ENCODE measurements around the gene IMPA2.
"Not testable (repeated sequence)": the region's sequence is repeated elsewhere in the genome, so short reads cannot be mapped to it uniquely, and the experiment has no call there.

IMPA2 gene

DNA sequence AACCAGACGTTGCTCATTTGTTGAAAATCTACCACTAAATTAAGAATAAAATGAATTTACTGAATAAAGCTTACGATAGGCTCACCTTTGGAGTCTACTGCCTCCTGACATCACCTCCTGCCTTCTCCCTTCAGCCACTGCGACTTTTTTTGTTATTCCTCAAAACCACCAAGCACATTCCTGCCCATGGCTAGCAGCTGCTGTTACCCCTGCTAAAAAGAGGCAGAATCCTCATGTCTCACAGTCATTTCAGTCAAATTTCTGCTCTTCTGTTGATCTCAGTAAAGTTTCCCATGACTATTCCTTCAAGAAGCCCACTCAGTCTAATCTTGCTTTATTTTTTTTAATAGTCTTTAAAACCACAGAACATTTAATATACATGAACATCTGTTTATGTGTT, 71.6 kb downstream of the IMPA2 start:
- no peak for DNase-seq

DNA sequence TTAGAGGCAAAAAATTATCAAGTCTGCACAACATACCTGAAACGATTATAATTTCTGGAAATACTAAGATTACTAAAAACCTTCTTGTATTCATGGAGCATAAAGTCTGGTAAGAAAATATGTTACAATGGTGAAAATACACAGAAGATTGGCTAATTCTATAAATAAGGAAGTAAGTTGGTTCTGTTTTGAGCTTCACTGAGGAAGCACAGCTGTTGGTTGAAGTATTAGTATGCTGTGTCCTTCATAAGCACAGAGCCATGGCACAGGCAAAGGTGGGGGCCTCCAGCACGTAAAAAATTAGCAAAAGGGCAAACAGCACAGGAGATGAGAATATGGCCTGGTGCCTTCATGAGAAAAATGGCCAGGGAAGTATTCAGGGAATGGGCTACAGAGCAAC, 72.0 kb downstream of the IMPA2 start:
- DNase-seq, result no peak

DNA sequence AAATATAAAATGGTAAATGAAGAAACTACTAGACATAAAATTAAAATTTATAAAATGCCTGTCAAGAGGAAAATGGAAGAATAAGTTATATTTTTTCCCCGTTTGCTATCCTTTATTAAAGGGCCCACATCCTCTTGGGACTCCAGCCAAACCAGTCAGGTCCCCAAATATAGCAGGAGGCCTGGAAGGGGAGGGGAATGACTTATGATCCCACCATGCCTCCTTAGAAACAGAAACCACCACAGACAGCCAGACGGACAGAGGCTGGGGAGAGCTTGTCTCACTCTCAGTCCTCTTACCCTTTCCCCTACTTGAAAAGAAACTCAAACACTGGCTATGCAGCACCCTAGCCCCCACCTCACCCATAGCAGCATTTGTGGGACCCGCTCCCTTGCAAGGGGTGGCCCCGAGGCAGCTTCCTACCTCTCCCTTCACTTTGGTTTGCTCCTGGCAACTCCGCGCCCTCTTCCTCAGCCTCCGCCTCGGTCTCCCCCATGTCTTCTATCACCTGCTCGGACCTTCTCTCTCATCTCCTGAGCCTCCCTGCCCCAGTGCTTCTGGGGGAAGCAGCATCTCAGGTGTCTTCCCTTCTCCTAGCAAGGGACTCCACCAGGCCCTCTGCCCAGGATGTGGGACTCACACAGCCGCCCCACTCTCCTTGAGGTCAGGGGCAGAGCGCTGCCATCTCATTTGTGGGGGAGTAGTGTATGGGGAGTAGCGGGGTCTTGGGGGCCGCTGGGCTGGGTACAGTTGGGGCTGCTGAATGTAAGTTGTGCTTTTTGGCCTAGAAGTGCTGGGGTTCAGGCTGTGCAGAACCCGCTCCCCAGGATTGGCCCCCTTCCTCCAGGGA, 75.0 kb downstream of the IMPA2 start:
- no peak for DNase-seq

DNA sequence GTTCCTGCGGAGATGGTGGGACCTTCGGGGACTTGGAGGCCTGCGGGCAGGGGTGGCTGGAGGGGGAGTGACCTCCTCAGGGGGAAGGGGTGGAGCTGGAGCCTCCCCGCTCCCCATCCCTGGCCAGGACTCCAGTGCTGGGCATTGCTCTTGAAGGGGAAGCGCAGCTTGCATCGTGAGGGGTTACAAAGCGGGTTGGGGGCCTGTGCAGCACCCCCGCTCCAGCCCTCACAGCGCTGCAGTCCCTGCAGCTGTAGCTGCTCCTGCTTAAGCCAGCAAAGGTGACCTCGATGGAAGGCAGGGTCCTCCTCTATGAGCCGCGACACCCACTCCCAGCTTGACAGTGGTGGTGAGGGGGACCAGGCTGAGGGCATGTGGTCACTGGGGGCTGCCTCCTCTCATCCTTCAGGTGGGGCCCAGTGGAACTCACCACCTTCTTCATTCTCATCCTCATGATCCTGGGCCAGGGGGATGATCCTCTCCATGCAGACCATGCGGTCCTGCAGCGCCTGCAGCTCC, 75.6 kb downstream of the IMPA2 start:
- DNase-seq, result no peak

DNA sequence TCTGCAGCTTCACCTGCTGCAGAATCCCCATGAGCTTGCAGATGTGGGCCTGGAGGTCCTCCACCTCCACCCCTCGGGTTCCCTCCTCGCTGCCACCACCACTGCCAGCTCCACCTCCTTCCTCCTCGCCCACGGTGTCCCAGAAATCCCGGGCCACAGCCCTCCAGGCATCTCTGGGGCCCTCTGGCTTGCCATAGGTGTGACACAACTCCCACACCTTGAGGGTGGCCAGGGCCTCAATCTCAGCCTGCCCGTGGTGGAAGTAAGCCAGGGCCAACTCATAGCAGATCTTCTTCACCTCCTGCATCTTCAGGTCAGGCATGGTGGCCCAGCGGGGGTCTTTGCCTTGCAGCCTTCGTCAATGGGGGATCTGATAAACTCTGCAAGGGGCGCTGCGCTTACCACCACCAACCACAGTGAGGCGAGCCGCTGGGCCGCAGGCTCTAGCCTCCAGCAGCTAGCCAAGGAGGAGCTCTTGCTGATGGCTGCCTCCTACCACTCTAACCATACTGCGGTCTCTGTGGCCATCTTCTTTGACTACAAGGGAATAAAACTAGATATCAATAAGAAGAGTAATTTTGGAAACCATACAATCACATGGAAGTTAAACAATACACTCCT, 76.2 kb downstream of the IMPA2 start:
- no peak for DNase-seq

DNA sequence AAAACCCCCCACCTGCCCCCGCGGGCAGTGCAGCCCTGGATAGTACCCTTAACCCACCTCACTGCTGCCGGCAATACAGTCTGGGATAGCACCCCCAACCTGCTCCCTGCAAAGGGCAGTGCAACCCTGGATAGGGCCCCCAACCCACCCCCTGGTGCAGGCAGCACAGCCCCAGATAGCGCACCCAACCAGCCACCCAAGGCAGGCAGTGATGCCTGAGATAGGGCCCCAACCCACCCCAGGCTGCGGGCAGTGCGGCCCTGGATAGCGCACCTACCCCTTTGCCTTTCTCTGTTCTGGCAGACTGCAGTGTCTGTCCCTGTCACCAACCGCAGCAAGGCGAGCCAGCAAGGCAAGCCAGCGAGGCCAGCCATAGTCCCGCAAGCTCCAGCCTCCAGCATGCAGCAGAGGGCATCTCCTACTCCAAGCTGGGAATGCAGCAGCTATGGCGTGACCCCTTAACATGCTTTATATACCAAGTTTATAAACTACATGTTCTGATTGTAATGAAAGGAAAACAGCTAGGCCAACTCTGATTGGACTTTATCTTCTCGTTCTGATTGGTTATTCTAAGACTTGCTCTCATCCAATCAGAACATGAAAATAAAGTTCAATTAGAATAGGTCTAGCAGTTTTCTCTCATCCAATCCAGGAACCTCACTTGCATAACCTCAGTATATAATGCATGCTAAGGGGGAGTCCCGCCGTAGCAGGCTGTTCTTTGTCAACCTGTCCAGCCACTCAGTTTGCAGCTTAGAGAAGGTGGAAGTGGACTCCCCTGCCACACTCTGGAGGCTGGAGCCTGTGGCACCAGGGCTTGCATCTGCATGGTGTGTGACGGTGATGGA, 78.3 kb downstream of the IMPA2 start:
- no peak for DNase-seq

DNA sequence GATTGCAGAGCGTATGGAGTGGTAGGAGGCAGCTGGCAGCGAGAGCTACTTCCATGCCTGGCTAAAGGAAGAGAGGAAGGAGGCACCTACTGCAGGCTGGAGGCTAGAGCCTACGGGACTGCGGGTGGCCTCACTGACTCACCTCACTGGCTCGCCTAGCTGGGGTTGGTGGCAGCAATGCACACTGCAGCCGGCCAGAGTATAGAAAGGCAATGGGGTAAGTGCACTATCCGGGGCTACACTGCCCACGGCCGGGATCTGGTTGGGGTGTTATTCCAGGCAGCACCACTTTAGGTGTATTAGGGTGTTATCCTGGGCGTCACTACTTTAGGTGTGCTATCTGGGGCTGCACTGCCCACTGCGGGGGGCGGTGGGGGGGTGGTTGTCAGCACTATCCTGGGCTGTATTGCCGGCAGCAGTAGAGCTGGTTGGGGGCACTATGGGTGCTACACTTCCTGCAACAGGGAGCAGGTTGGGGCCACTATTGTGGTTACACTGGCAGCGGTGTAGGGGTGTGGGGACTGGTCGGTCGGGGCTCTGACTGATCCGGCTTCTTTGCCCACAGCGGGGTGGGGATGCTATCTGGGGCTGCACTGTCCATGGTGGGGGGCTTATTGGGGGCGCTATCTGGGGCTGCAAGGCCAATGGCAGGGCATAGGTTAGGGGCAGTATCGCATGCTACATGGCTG, 79.0 kb downstream of the IMPA2 start:
- no peak for DNase-seq

DNA sequence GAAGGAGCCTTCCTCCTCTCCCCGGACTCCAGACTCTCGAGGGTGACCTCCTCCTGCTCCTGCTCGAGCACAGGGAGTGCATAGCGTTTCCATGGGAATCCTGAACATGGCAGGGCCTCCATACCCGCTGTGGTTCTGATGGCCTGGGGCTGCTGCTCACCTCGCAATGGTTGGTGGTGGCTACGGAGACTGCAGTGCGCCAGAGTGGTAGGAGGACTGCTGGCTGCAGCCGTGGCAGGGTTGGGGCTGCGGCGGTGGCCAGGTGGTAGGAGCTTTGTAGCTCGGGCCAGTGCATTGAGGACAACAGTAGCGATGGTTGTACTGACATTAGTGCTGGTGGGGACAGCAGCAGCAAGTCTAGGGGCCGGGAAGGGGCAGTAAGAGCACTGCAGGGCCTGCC, 80.4 kb downstream of the IMPA2 start:
- DNase-seq, result no peak

DNA sequence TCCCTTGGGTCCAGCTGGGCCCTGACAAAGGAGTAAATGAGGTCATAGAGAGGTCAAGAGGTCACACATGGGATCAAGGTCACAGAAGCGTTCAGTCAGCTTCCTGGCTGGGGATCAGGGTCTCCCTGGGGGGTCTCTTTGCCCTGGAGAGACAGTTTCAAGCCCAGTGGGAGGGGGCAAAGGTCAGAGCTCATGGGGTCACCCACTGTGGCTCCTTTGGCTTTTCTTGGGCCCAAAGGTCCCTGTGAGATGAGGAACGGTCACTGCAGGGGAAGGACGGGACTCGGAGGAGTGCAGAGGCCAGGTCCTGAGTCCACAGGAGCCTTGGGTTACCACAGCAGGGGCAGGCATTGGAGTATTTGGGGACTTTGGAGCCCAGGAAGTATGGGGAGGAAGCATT, 81.7 kb downstream of the IMPA2 start:
- DNase-seq, result no peak

DNA sequence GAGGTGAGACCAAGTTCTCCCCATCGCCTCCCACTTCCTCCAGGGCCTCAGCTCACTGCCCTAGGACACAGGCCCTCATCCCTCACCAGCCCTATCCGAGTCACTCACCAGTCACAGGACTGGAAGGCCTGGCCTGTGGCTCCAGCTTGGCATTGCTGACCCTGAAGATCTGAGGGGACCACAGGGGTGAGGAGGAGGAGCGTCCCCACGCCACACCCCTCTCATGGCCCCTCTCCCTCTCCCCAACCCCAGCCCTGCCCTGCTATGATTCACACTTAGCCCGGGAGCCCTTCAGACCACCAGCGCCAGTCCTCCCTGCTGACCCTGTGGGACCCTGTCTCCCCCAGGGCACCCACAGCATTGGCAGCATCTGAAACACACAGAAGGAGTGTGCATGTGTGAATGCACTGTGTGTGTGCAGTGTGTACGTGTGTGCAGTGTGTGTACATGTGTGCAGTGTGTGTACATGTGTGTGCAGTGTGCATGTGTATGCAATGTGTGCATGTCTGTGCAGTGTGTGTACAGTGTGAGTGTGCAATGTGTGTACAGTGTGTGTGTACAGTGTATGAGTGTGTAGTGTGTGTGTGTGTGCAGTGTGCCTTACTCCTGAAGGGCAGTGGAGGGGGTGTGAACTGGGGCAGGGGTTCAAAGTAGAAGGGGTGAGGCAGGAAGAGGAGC, 82.9 kb downstream of the IMPA2 start:
- DNase-seq, result no peak

DNA sequence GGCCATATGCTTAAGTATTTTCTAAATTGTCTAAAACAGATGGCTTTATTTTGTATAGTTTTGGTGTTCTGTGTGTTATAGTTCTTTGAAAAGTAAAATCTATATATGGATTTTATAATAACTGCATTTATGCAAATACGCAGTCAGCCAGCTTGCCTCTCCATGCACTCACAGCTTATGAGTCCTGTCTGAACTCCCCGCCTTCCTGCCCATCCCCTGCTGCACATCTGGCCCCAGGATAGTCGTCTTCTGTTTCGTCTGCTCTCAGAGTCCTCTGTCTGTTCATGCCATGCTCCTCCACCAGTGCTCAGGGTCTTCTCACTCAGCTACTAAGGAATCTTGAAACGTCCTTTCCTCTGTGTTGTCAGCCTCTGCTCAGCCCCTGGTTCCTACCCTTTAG, 84.1 kb downstream of the IMPA2 start:
- DNase-seq, result no peak

DNA sequence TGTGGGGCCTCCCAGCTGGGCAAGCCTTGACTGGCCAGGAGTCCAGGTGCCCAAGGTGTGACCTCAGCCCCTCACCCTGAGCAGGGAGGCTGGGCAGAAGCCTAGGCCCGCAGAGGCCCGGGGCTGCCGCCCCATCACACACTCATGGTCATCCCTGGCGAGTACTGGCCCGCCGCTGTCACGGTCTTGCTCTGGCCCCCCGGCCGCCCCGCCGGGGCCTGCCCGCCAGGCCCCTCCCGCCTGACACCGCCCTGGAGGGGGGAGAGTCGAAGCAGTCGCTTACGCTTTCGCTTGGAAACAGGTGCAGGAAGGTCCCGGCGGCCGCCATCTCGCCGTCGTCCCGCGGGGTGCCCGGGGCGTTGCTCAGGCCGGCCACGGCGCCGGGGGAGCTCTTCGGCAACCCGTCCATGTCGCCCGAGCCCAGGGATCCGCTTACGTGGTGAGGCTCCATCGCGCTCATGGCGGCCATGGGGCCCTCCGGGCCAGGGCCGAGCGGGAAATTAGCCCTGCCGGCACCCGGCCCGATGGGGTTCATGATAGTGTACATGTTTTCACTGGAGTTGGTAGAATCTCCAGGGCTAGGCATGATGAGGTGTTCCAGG, 85.7 kb downstream of the IMPA2 start:
- DNase-seq, result no peak

DNA sequence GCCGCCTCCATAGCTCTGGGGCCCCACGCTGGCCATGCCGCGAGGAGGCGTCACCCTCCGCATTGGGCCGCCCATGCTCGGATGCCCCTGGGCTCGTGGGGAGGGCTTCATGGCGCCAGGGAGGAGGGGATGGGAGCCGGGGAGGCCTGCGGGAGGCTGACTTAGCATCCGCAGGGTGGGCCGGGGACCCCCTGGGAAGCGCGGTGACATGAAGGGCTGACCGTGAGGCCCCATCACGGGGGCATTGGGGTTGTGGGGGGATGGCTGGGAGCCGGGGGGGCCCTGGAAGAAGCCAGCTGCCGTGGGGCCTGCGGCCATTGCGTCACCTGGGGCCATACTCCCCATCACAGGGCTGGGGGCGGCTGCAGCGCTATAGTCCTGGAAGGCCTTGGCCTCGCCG, 86.4 kb downstream of the IMPA2 start:
- no peak for DNase-seq

DNA sequence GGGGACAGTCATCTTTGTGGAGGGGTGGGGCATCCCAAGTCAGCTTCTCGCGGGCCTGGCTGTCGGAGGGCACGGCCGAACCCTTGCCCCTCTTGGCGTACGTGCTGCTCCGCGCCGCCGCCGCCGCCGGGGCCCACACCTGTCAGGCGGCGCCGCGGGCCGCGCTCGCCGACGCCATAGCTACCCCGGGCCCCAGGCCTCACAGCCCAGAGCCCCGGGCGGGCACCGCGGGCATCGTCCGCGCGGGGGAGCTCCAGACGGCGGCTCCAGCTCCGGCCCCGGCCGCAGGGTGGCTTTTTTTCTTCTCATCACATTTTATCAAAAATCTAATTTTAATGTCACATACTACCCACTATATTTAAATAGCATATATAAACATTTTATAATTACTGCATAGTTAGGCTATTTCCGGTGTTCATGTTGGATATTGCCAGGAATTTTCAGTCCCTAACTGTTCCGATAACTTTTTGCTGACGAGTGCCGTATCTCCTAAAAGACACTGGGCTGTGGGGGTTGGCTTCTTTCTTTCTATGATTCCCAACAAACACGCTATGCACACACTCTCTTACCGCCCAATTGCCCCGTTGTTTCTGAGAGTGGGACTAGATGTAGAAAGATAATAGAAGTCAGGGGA, 87.1 kb downstream of the IMPA2 start:
- not testable (repeated sequence) for DNase-seq

DNA sequence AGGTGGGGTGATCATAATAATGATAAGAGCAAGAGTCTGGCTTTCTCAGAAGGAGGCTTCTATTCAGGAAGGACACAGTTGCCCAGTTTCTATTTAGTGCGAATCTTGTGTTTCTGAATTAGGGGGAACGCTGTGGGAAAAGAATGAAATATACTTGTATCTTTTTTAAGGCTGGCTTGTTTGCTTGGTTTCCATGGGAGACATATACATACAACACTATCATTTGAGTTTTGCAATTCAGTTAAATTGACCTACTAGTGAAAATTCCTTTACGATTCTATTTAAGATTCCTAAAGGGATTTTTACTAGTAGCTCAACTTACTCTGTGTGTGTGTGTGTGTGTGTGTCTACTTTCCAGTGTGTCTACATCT, 87.6 kb downstream of the IMPA2 start:
- no peak for DNase-seq

DNA sequence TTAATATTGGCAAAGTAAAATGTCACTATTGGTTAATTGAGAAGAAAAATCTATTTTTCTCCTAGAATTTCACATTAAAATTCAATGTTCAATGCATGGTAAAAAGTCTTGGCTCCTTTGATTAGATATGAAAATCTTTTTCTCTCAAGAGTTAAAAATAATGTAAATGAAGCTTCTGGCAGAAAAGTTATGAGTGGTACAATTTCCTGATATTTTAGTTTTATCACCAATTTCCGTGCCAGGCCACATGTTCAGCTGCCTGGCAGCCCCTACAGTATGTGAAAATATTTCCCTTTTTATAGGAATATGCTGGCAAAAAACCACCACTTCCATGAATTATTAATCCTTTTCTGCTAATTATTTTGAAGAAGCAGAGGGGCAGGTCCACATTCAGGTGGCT, 89.8 kb downstream of the IMPA2 start:
- not testable (repeated sequence) for DNase-seq

DNA sequence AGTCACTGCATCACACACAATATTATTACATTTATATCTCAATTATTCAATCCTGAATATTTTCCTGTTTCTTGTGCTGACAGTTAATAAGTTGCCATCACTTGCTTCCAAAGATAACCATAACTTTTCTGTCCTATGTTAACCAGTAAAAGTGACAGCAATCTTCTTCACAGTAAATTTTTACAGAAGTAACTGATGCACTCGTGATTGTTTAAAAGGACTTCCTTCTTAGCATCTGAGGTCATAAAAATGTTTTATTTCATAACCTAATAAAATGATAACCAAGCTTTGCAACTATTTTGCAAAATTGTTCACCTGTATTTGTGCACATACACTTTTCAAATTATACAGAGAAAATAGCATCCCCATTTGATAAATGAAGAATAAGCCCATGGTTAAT, 91.7 kb downstream of the IMPA2 start:
- no peak for DNase-seq

DNA sequence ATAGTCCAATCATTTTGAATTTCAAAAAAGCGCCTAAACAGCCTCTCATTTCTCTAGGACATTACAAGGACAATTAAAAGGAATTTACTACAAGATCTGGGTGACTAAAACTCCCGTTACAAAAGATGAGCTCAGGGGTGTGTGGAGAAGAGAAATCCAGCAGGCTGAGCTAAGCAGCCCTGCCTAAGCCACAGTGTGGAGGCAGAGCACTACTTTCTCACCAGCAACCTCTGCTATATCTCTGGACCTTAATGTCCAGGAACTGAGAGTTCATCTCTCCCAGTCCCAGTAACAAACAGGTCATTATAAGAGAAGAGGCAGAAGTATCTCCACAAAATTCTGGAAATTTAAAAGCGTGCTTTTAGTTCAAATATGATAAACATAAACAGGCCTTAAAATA, 93.4 kb downstream of the IMPA2 start:
- no peak for DNase-seq

DNA sequence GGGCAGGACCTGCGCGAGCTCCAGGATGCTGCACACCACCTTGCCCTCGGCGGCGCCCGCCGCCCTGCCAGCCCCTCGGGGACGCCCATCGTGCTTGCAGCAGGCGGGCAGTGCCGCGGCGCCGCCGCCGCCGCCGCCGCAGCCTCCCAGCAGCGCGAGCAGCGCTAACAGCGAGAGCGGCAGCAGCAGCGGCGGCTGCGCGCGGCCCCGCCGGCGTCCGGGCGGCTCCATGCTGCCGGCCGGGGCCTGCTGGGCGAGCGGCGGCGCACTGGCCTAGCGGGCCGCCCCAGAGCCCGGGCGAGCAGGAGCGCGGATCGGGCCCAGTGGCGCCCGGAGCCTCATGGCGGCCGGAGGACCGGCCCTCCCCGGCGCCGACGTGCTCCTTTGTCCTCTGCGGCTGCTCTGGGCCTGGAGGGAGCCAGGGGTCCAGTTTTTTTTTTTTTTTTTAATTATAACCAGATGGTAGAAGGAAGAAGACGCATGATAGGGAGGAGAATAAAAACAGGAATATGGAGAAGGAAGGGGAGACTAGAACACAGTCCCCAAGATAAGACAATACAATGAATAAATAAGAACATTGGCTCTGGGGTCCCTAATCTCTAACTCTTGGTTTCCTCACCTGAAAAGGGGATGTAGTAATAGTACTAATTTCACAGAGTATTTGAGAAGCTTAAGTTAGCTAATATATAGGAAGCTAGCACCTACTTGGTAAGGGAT, 95.3 kb downstream of the IMPA2 start:
- no peak for DNase-seq

DNA sequence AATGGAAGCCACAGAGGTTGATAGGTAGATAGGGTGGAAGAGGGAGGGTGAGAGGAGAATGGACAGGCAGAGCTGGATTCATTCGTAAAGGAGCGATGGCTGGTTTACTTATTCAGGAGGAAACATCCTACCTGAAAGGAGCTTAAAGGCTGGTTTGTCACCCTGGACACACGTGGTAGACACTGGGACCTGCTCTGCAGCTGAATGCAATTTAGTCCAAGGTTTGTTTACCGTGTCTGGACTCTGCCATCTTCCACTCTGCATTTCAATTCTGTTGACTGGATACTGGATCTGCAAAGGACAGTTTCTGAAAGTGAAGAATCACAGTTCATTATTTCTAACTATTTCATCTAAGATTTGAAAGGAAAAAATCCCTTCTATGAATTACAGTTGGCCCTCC, 96.7 kb downstream of the IMPA2 start:
- DNase-seq, result not testable (repeated sequence)

Data from GDM1 (cell line).